ENCODE measurements around the gene DENND1B.

The DENND1B gene

DNA sequence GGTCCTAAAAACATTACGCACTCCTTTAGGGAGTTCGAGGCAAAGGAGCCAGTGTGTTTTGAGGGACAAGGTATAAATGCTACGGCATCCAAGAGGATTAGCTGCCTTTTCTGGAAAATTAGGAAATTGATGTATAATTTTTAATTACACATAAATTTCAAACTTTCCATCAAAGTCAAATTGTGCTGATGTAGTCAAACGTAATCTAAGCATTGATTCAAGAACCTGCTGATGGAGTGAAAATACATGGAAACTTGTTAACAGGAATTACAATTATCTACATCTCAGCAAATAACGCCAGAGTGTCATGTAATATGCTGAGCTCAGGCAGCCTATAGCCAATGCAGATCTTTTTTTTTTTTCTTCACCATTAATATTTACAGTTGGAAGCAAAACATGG lies 312.7 kb downstream of the DENND1B start:
- Histone ChIP-seq H3K9me2 (replicated peaks; ENCODE audit: insufficient read depth, low read length) (no peaks in the 10 kb centered on the region), H3F3A (ENCODE audit: insufficient read depth, low read length) (no peaks in the 10 kb centered on the region), H3K79me2 (ENCODE audit: low read length) (no peaks in the 10 kb centered on the region), H2AFZ (ENCODE audit: low read length) (no peak overlapping the region), H3K4me2 (ENCODE audit: low read depth, low read length) (no peak overlapping the region), H3K9me3 (replicated peaks; ENCODE audit: insufficient read depth, low read length) (no peaks in the 10 kb centered on the region), H3K27ac (ENCODE audit: low read length) (no peak overlapping the region), H3K36me3 (replicated peaks; ENCODE audit: insufficient read depth, low read length) (no peaks in the 10 kb centered on the region), H3K27me3 (replicated peaks; ENCODE audit: insufficient read depth, low read length) (no peaks in the 10 kb centered on the region), H3K4me3 (ENCODE audit: low read length) (no peak overlapping the region), H3K4me1 (ENCODE audit: low read length) (peaks cover 17% of the 10 kb centered on the region), H3K9ac (ENCODE audit: low read length) (no peak overlapping the region), H4K20me1 (ENCODE audit: insufficient read depth, low read length) (no peaks in the 10 kb centered on the region)
- TF ChIP-seq, protein P1, sequence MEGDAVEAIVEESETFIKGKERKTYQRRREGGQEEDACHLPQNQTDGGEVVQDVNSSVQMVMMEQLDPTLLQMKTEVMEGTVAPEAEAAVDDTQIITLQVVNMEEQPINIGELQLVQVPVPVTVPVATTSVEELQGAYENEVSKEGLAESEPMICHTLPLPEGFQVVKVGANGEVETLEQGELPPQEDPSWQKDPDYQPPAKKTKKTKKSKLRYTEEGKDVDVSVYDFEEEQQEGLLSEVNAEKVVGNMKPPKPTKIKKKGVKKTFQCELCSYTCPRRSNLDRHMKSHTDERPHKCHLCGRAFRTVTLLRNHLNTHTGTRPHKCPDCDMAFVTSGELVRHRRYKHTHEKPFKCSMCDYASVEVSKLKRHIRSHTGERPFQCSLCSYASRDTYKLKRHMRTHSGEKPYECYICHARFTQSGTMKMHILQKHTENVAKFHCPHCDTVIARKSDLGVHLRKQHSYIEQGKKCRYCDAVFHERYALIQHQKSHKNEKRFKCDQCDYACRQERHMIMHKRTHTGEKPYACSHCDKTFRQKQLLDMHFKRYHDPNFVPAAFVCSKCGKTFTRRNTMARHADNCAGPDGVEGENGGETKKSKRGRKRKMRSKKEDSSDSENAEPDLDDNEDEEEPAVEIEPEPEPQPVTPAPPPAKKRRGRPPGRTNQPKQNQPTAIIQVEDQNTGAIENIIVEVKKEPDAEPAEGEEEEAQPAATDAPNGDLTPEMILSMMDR (IDR thresholded peaks at IDR 0.05; ENCODE audit: low read length), result no peak
- TF ChIP-seq EZH2 (optimal IDR thresholded peaks at IDR 0.05; ENCODE audit: low read depth, low read length) (no peak), EZH2phosphoT487 (IDR thresholded peaks at IDR 0.05; ENCODE audit: low read length) (no peak)
- DNase-seq, result no peak

Data from MM.1S (cell line).